Subcutaneous adipose tissue (tissue), 4 donors: Measurements from ENCODE around the gene SLC17A4. TPM values are rescaled to one million over a fixed set of nuclear protein-coding genes. Genes with fewer than 3 reads are reported as not detected.

Experiments used
- CTCF ChIP-seq: fragments of 450-650 bp; IDR thresholded peaks from one replicate; pipeline ENCODE4 v1.5.1; 2016; ENCODE audit warnings: low read depth, mild to moderate bottlenecking, control low read depth, antibody characterized with exemption, moderate library complexity
- total RNA-seq, 4 donors: library from RNA; depleted of rRNA; stranded (reverse); fragments of >200 nt; gene quantifications; one replicate each; pipeline ENCODE4 v1.1.0, GENCODE V29; 2016

SLC17A4 gene
- total RNA-seq, 4 donors from 2014 or later, result not detected

- no peak for TF ChIP-seq CTCF
Observed at GRCh38 chr6:25821341-25821740, 66.8 kb downstream of the SLC17A4 start.

- no peak for TF ChIP-seq CTCF
Observed at GRCh38 chr6:25829375-25829774, 74.8 kb downstream of the SLC17A4 start.

GRCh38 chr6:25830458-25830857, 75.9 kb downstream of the SLC17A4 start:
- TF ChIP-seq CTCF, result no peak

Other genes with a start within 250 kb of the SLC17A4 start
- gene SCGN, start 102.5 kb upstream of the SLC17A4 start, total RNA-seq, result 10 to 100 TPM in 1 of 4 donors, 1 to 10 TPM in 1, under 1 TPM in 2; 0.85 to 26.6 (median 1.9) TPM
- gene SLC17A1, start 77.3 kb downstream of the SLC17A4 start, total RNA-seq, result not detected
- not detected for gene SLC17A3, start 119.5 kb downstream of the SLC17A4 start, total RNA-seq
- gene SLC17A2, start 175.9 kb downstream of the SLC17A4 start, total RNA-seq, result not detected
- gene TRIM38, start 208.1 kb downstream of the SLC17A4 start, total RNA-seq, result 10 to 100 TPM; 10.2 to 20.4 (median 11.2) TPM